RPMI7951 (cell line): Measurements from ENCODE around the gene NEIL3. TPM values are rescaled to one million over a fixed set of nuclear protein-coding genes. Genes with fewer than 3 reads are reported as not detected.
A peak's percentile ranks its signal among the peaks of the same experiment; 100 is the strongest.
"Not testable (repeated sequence)": the region's sequence is repeated elsewhere in the genome, so short reads cannot be mapped to it uniquely, and the experiment has no call there.

ENCODE experiments used
- DNase-seq: peaks from one replicate; pipeline ENCODE4 v3.0.0-alpha.2; 2012; ENCODE audit warnings: low read depth
- total RNA-seq: library from RNA; depleted of rRNA; stranded (reverse); fragments of >200 nt; shearing (Covaris generic); gene quantifications from 2 replicates; pipeline ENCODE4 v1.2.3, GENCODE V29; 2014

The NEIL3 gene
- total RNA-seq, 1 experiment from 2014 or later = 17.3 TPM

DNA sequence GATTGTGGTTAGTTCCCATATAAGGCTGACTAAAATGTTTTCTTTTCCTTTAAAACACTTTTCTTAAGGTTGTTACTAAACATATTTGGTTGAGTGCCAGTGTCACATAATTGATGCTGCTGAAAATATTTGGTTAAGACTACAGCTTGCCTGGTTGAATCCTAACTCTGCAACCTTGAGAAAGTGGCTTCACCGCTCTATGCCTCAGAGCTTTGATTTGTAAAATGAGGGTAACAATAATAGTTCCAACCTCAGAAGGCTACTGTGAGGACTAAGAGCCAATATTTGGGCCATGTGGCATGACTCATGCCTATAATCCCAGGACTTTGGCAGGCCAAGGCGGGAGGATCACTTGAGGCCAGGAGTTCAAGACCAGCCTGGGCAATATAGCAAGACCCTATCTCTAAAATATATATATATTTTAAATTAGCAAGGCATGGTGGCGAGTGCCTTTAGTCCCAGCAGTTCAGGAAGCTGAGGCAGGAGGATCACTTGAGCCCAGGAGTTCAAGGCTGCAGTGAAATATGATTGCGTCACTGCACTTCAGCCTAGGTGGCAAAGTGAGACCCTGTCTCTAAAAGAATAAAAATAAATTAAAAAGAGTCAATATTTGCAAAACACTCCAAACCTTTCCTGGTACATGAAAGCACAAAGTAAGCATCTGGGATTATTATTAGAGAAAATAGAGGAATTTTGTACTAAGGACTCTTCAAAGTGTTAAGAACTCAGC is 7.1 kb upstream of the NEIL3 start:
- no peak for DNase-seq

- no peak for DNase-seq
Measured at GRCh38 chr4:177304094-177304493, 5.6 kb upstream of the NEIL3 start.

DNA sequence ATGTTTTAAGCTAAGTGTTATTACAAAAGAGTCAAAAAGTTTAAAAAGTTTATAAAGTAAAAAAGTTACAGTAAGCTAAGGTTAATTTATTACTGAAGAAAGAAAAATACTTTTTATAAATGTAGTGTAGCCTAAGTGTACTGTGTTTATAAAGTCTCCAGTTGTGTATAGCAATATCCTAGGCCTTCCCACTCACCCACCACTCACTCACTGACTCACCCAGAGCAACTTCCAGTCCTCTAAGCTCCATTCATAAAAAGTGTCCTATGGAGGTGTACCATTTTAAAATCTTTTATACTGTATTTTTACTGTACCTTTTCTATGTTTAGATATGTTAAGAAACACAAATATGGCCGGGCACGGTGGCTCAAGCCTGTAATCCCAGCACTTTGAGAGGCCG is 4.8 kb upstream of the NEIL3 start:
- not testable (repeated sequence) for DNase-seq

DNA sequence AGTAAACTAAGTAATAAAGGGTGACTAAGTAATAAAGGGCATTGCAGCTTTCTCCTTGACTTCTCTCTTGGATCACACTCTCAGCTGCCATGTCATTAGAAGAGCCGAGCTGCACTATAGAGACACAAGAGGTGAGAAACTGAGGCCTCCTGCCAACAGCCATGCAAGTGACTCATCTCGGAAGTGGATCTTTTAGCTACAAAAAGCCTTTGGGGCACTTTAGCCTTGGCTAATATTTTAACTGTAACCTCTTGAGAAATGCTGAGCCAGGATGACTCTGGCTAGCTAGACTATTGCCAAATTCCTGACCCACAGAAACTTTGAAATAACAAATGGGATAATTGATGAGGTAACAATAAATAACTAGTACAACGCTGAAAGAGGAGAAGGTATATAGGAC is 1.5 kb upstream of the NEIL3 start:
- peak; percentile 93 for DNase-seq

DNA sequence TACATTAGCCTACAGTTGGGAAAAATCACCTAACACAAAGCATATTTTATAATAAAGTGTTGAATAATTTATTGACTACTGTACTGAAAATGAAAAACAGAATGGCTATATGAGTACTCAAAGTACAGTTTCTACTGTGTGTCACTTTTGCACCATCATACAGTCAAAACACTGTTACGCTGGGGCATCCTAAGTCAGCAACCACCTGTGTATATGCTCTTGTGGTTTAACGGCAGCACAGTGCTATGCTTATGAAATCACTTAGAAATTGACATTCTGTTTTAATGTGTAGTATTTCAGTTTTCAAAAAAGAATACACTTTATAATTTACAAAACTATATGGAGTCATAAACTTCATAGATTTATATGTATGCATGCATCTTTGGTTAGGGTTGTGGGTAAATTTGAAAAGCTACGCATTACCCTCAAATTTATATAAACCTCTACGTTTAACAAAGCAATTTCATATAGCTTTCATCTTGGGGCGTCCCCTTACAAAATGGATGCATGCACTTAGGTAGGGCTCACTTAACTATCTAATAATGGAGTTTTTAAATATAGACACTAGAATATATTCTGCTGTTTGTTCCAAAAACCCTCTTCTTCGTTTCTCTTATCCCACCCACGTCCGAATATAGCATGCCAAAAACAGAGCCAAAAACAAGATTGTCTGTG is 690 bp upstream of the NEIL3 start:
- no peak for DNase-seq

DNA sequence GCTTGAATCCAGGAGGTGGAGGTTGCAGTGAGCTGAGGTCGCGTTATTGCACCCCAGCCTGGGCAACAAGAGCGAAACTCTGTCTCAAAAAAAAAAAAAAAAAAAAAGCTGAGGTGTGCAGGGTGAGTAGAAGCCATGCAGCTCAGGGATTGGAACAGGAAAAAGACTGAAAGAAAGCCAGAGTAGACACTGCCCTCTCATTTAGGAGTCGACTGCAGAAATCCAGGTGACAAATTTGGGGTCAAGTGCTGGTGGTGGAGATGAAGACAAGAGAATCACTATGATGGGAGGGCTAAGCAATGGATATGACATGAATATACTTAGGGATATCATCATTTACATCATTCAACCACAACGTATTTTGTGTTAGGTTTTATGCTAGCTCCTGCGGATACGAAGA is 1.9 kb downstream of the NEIL3 start:
- no peak for DNase-seq

- DNase-seq = no peak
Measured at GRCh38 chr4:177313263-177313662, 3.6 kb downstream of the NEIL3 start.

GRCh38 chr4:177315767-177316464 is 6.2 kb downstream of the NEIL3 start:
- no peak for DNase-seq

DNA sequence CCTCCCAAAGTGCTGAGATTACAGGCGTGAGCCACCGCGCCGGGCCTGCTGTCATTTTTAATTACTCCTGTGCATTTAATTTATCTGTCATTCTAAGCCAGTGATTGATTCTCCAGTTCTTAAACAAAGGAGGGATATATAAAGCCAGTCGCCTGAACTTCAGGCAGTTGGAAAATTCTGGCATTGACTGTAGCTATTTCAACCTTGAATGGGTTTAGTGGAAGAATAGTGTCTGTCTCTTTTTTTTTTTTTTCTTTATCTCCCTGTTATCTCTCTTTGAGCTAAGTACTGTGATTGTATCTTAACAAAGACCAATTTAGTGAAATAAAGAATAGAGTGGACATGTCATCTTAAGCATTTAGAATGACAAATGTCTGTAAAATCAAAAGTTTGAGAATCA is 11.0 kb downstream of the NEIL3 start:
- no peak for DNase-seq

GRCh38 chr4:177321647-177322046 is 12.0 kb downstream of the NEIL3 start:
- no peak for DNase-seq

- no peak for DNase-seq
Measured at GRCh38 chr4:177322266-177322665, 12.6 kb downstream of the NEIL3 start.

DNA sequence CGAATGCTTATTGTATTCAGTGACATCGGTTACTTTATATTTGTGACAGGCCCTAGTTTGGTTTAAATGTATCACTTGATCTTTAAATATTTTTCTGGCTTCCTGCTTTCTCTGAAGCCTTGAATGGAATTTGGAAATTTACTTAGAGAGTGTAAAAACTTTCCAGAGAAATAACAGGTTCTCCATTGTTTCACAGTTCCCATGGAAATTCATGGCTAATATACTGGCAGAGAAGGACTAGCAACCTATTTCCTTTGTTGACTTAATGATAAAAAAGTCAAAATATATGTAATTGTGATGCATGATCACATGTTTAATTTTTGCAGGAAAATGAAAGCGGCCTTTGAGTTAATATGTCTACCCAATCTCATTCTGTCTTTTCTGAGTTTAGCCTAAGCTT is 13.2 kb downstream of the NEIL3 start:
- no peak for DNase-seq

DNA sequence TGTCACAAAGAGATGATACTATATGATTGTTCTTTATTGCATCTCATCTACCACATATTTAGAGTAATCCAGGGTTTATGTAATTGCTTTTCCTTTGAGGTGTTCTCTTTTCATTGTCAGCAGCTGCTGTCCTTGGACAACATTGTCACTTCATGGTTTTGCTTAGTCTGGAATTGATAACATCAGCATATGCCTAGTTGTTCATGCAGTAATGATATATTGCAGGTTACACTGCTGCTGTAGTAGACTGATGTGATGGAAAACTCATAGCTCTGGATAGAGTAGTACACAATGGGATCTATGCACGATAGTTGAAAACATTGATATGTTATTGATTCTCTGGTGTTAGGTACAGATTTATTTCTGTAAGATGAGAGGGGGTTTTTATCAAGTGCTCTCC is 13.7 kb downstream of the NEIL3 start:
- no peak for DNase-seq

GRCh38 chr4:177332119-177332518 is 22.4 kb downstream of the NEIL3 start:
- no peak for DNase-seq

GRCh38 chr4:177339477-177340374 is 30.1 kb downstream of the NEIL3 start:
- peak; percentile 37 for DNase-seq

GRCh38 chr4:177348348-177348747 is 38.7 kb downstream of the NEIL3 start:
- DNase-seq = no peak

- DNase-seq = no peak
Measured at GRCh38 chr4:177349191-177349590, 39.5 kb downstream of the NEIL3 start.

GRCh38 chr4:177351622-177352244 is 42.1 kb downstream of the NEIL3 start:
- DNase-seq = no peak

GRCh38 chr4:177356206-177356605 is 46.5 kb downstream of the NEIL3 start:
- no peak for DNase-seq

DNA sequence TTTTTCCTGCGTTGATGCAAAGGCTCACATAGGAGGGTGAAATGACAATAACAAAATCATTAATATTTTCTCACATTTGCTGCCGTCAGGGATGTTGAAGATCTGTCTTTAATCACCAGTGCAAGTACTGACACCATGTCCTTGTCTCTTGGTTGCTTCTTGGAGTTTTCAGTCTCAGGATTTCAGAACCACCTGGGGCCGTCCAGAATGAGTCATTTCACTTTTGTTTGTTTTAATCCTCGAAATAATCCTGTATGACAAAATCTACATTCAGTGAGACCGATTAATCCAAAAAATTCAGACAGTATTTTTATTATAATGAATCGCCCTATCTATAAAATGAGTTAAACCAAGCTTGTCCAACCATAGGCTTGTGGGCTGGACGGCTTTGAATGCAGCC is 47.2 kb downstream of the NEIL3 start:
- peak; percentile 9 for DNase-seq

- peak; percentile 6 for DNase-seq
Measured at GRCh38 chr4:177367336-177367735, 57.7 kb downstream of the NEIL3 start.
